HepG2 (cell line): ENCODE measurements around the gene SOX4. TPM values are rescaled to one million over a fixed set of nuclear protein-coding genes. Genes with fewer than 3 reads are reported as not detected.
A peak's percentile ranks its signal among the peaks of the same experiment; 100 is the strongest.

Experiments used
- ATAC-seq: fragments of 200-7000 bp; cut with Tn5 transposase; 3 replicates; pipeline ENCODE4 v1.9.1; 2020; ENCODE audit warnings: mild to moderate bottlenecking, moderate library complexity
- BruUV-seq: library from RNA; stranded (reverse); fragments of 400-500 nt; replicated peaks from 2 replicates; lab custom pipeline; 2021; lab: Mats Ljungman, UMichigan
- CTCF ChIA-PET: fragments of 300-600 bp; formaldehyde crosslinking; extraction: SDS; loops from one replicate; lab custom pipeline; 2021; ENCODE audit warnings: low total read pairs, inconsistent platforms, low intra/inter-chr PET ratio; lab: Yijun Ruan, JAX
- POLR2A ChIA-PET: fragments of 350-600 bp; sonication (Branson Sonifier 250); formaldehyde crosslinking; loops from one replicate; lab custom pipeline; 2020; ENCODE audit warnings: antibody characterized with exemption, inconsistent platforms; lab: Yijun Ruan, JAX
- DNase-seq: peaks from one replicate; pipeline ENCODE4 v3.0.0-alpha.2; 2015; ENCODE audit warnings: low spot score
- FAIRE-seq: peaks from 3 replicates; lab custom pipeline; 2011; peaks lifted over from hg19 to GRCh38; lab: Jason Lieb, UNC
- H2AFZ ChIP-seq: one replicate; pipeline ENCODE4 v1.6.1; 2011; ENCODE audit warnings: low read length, inconsistent platforms
- H3K27ac ChIP-seq: fragments of 300-600 bp; 3 replicates; pipeline ENCODE4 v1.8.0; 2011; ENCODE audit warnings: mixed run types, mild to moderate bottlenecking, mixed read lengths, low read length, inconsistent platforms; ENCODE audit not compliant: insufficient read depth; ENCODE audit errors: extremely low read length
- H3K27me3 ChIP-seq, 2 experiments: fragments of 200-600 bp in 1 of 2; 2 replicates in 1 of 2; 3 replicates in 1 of 2; pipeline versions ENCODE4 v1.6.0 to v1.8.0; 2011; ENCODE audit warnings: low read length in 2 of 2, mild to moderate bottlenecking in 2 of 2, moderate library complexity in 2 of 2, inconsistent platforms in 1 of 2; ENCODE audit not compliant: insufficient read depth in 2 of 2, control insufficient read depth in 1 of 2
- H3K36me3 ChIP-seq, 2 experiments: fragments of 200-600 bp in 1 of 2; replicated peaks in 1 of 2; 2 replicates in 1 of 2; 3 replicates in 1 of 2; pipeline versions ENCODE4 v1.5.1 to v1.8.0; 2011; ENCODE audit warnings: low read length in 2 of 2, inconsistent platforms in 1 of 2; ENCODE audit not compliant: insufficient read depth in 2 of 2, control insufficient read depth in 1 of 2
- H3K4me1 ChIP-seq: 2 replicates; pipeline ENCODE4 v1.5.1; 2012; ENCODE audit warnings: low read length, inconsistent platforms; ENCODE audit not compliant: insufficient read depth
- H3K4me2 ChIP-seq: 2 replicates; pipeline ENCODE4 v1.6.0; 2011; ENCODE audit warnings: low read depth, low read length, inconsistent platforms
- H3K4me3 ChIP-seq, 3 experiments: fragments of 200-600 bp in 1 of 3; sonication (generic), shearing (Covaris generic) in 1 of 3; replicated peaks in 1 of 3; 2 replicates each; pipeline ENCODE4 v1.5.1; 2011 to 2016; ENCODE audit warnings: low read length in 3 of 3, inconsistent platforms in 2 of 3, low read depth in 2 of 3, mild to moderate bottlenecking in 2 of 3, control low read depth in 1 of 3, mixed read lengths in 1 of 3; ENCODE audit not compliant: insufficient read depth in 1 of 3
- H3K79me2 ChIP-seq: one replicate; pipeline ENCODE4 v1.6.1; 2011; ENCODE audit warnings: low read length, inconsistent platforms; ENCODE audit not compliant: insufficient read depth
- H3K9ac ChIP-seq: 2 replicates; pipeline ENCODE4 v1.6.0; 2011; ENCODE audit warnings: mild to moderate bottlenecking, low read depth, low read length, inconsistent platforms; ENCODE audit not compliant: insufficient read depth
- H3K9me3 ChIP-seq: 2 replicates; pipeline ENCODE4 v1.5.1; 2012; ENCODE audit warnings: mild to moderate bottlenecking, low read length
- H4K20me1 ChIP-seq: 2 replicates; pipeline ENCODE4 v1.6.0; 2011; ENCODE audit warnings: inconsistent platforms, mild to moderate bottlenecking, low read length, moderate library complexity; ENCODE audit not compliant: insufficient read depth
- ARNT2 ChIP-seq: sonication (generic); formaldehyde crosslinking; IDR thresholded peaks from 2 replicates; pipeline ENCODE4 v1.8.0; 2022; ENCODE audit warnings: mild to moderate bottlenecking, low read depth, missing genetic modification reagents, moderate library complexity
- ATF7 ChIP-seq, 2 experiments: fragments of 450-650 bp in 1 of 2; sonication (generic) in 1 of 2; formaldehyde crosslinking in 1 of 2; IDR thresholded peaks; 2 replicates each; pipeline versions ENCODE4 v1.4.0 to v1.6.1; 2016 to 2020; ENCODE audit warnings: antibody characterized with exemption in 1 of 2, mild to moderate bottlenecking in 1 of 2, missing genetic modification reagents in 1 of 2
- BRD4 ChIP-seq: sonication (generic); formaldehyde crosslinking; IDR thresholded peaks from 2 replicates; pipeline ENCODE4 v1.4.0; 2020; ENCODE audit warnings: missing genetic modification reagents
- DNMT3B ChIP-seq: conservative IDR thresholded peaks from 2 replicates; pipeline ENCODE4 v1.6.1; 2016; ENCODE audit warnings: missing biosample characterization, control low read depth
- GRHL1 ChIP-seq: sonication (generic); formaldehyde crosslinking; conservative IDR thresholded peaks from 2 replicates; pipeline ENCODE4 v1.8.0; 2022; ENCODE audit warnings: missing genetic modification reagents
- IKZF1 ChIP-seq: fragments of 450-650 bp; IDR thresholded peaks from 2 replicates; pipeline ENCODE4 v1.7.1; 2016
- NFAT5 ChIP-seq: sonication (generic); formaldehyde crosslinking; IDR thresholded peaks from 2 replicates; pipeline ENCODE4 v1.4.0; 2020; ENCODE audit warnings: missing genetic modification reagents
- SP5 ChIP-seq: IDR thresholded peaks from 2 replicates; pipeline ENCODE4 v1.6.1; 2016; ENCODE audit warnings: low read depth, borderline replicate concordance
- SRF ChIP-seq: IDR thresholded peaks from 2 replicates; pipeline ENCODE4 v1.6.1; 2011; ENCODE audit warnings: mild to moderate bottlenecking, low read depth, low read length, moderate library complexity
- ZNF121 ChIP-seq: sonication (generic); formaldehyde crosslinking; IDR thresholded peaks from 2 replicates; pipeline ENCODE4 v1.5.0; 2020; ENCODE audit warnings: mild to moderate bottlenecking, missing genetic modification reagents
- ZNF747 ChIP-seq: sonication (generic); formaldehyde crosslinking; IDR thresholded peaks from 2 replicates; pipeline ENCODE4 v1.8.1; 2023; ENCODE audit warnings: missing genetic modification reagents, mild to moderate bottlenecking, borderline replicate concordance
- WGBS: methylation state at CpG from one replicate; pipeline ENCODE4 v1.1.6; 2017; ENCODE audit warnings: low lambda C conversion rate; 5-methylcytosine and 5-hydroxymethylcytosine counted together
- in situ Hi-C: cut with HindIII; loops from 2 replicates; pipeline ENCODE4 v1.10.0; 2017; ENCODE audit warnings: low pct_unique_long_range_greater_than_20kb; ENCODE audit not compliant: extremely low pct_ligation_motif_present
- intact Hi-C: fragments of 100-400 bp; cut with micrococcal nuclease; formaldehyde crosslinking; loops from one replicate; pipeline ENCODE4 v1.10.0; 2022; ENCODE audit not compliant: unreplicated experiment
- polyA plus RNA-seq, 8 experiments: library from polyadenylated mRNA; depleted of rRNA in 3 of 8; stranded (reverse) in 7 of 8; unstranded in 1 of 8; fragments of >200 nt; fragmentation: Illumina TruSeq in 4 of 8; extraction: Trizol in 4 of 8; gene quantifications; 2 replicates each; pipeline versions ENCODE4 v1.2.1 to v1.2.3, GENCODE V29; 2011 to 2016; ENCODE audit warnings: low read depth in 4 of 8, missing spikeins in 1 of 8, mixed read lengths in 1 of 8; ENCODE audit not compliant: insufficient read depth in 1 of 8
- total RNA-seq, 5 experiments: library from RNA; depleted of rRNA; stranded (reverse); fragments of >200 nt; fragmentation: Illumina TruSeq; extraction: Trizol; gene quantifications; 2 replicates each; pipeline ENCODE4 v1.2.3, GENCODE V29; 2016; ENCODE audit warnings: low read depth in 1 of 5

SOX4 gene
- total and polyA plus RNA-seq, 2 of the 13 experiments (the other 11 are each of a cell fraction or from before 2014, with no cell fraction given): 2.6 to 3.4 TPM

- H3K36me3 ChIP-seq: no peaks in the 10 kb centered on the region
- H3K9me3 ChIP-seq: no peaks in the 10 kb centered on the region
- TF ChIP-seq ZNF121 (CRISPR knock-in tag) (peak; percentile 57; the same call in 1 of the 2 replicates), ATF7 (IDR thresholded peaks at IDR 0.05) (peak; percentile 64), ATF7 (CRISPR knock-in tag; IDR thresholded peaks at IDR 0.05) (no peak), GRHL1 (CRISPR knock-in tag) (no peak)
- H2AFZ ChIP-seq: no peak overlapping the region
- peaks cover 7% of the 10 kb centered on the region for H3K4me1 ChIP-seq
- CTCF ChIA-PET: no interaction called here
- ATAC-seq (no peak), DNase-seq (no peak), FAIRE-seq (no peak)
- POLR2A ChIA-PET: no interaction called here
- no peak overlapping the region for H3K4me3 ChIP-seq
- no TSS peak for BruUV-seq
- no peaks in the 10 kb centered on the region for H4K20me1 ChIP-seq
- no peak overlapping the region for H3K9ac ChIP-seq
- H3K27me3 ChIP-seq: no peaks in the 10 kb centered on the region
- H3K27ac ChIP-seq: no peak overlapping the region
- intact Hi-C loops (no loop called here), in situ Hi-C loops (no loop called here)
- H3K4me2 ChIP-seq: no peak overlapping the region
- 37% methylated on average over 7 of the region's 7 CpGs for WGBS
- no peaks in the 10 kb centered on the region for H3K79me2 ChIP-seq
Observed at GRCh38 chr6:21625642-21626041, 32.1 kb downstream of the SOX4 start.

GRCh38 chr6:21626756-21627155 is 33.2 kb downstream of the SOX4 start:
- no peak for FAIRE-seq
- CTCF ChIA-PET: no interaction called here
- TF ChIP-seq BRD4 (CRISPR knock-in tag): no peak
- no peak for TF ChIP-seq DNMT3B (CRISPR knock-in tag)
- TF ChIP-seq SP5 (CRISPR knock-in tag): no peak
- TF ChIP-seq IKZF1: no peak
- TF ChIP-seq NFAT5: no peak
- no peak for TF ChIP-seq SRF
- TF ChIP-seq ZNF747 (CRISPR knock-in tag): no peak
- TF ChIP-seq ARNT2 (CRISPR knock-in tag): no peak

More at GRCh38 chr6:21626756-21627155, 33.2 kb downstream of the SOX4 start:
- intact Hi-C loops (no loop called here), in situ Hi-C loops (no loop called here)
- ATAC-seq (no peak), DNase-seq (no peak)
- peaks cover 7% of the 10 kb centered on the region for H3K4me1 ChIP-seq
- no peak overlapping the region for H3K9ac ChIP-seq
- H3K36me3 ChIP-seq: no peaks in the 10 kb centered on the region
- POLR2A ChIA-PET: no interaction called here
- no TSS peak for BruUV-seq
- H3K9me3 ChIP-seq: no peaks in the 10 kb centered on the region
- no peaks in the 10 kb centered on the region for H4K20me1 ChIP-seq
- H3K4me3 ChIP-seq: no peak overlapping the region
- no peaks in the 10 kb centered on the region for H3K27me3 ChIP-seq
- no peak overlapping the region for H3K27ac ChIP-seq
- WGBS: 3% methylated on average over 1 of the region's 1 CpG
- H2AFZ ChIP-seq: no peak overlapping the region
- H3K4me2 ChIP-seq: no peak overlapping the region
- no peaks in the 10 kb centered on the region for H3K79me2 ChIP-seq
